ENCODE measurements around the gene UST.

The UST gene

DNA sequence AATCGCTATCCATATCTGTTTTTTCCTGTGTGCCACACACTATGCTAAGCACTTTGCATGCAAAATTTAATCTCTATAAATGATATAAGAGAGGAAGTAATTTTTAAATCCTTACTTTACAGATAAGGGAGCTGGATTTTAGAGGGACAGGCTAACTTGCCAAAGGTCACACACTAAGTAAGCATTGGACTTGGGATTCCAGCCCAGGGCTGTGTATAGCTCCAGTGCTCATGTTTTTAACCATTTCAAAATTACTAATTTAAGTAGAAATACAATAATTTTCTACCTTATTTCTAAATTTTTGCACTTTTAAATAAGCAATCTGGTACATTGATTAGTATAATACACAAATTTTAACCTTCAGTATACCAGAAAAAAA is 144.6 kb downstream of the UST start:
- Histone ChIP-seq H3K79me2 (ENCODE audit: control insufficient read depth, low read length) (no peaks in the 10 kb centered on the region), H3K36me3 (ENCODE audit: control insufficient read depth, low read length) (no peaks in the 10 kb centered on the region), H3K27me3 (ENCODE audit: control insufficient read depth, low read length) (no peaks in the 10 kb centered on the region), H3K4me2 (ENCODE audit: low read length) (no peak overlapping the region), H3F3A (ENCODE audit: control insufficient read depth, insufficient read depth) (no peaks in the 10 kb centered on the region), H3K9me3 (ENCODE audit: control insufficient read depth, insufficient read depth, low read length) (no peaks in the 10 kb centered on the region), H3K4me1 (ENCODE audit: control insufficient read depth, low read length) (no peaks in the 10 kb centered on the region), H3K9me2 (replicated peaks; ENCODE audit: control insufficient read depth, low read length) (no peaks in the 10 kb centered on the region), H4K20me1 (ENCODE audit: control insufficient read depth, insufficient read depth, low read depth, low read length) (no peaks in the 10 kb centered on the region), H3K4me3 (ENCODE audit: low read length) (no peak overlapping the region), H3K27ac (ENCODE audit: low read depth, low read length) (no peak overlapping the region)
- TF ChIP-seq, protein P1, sequence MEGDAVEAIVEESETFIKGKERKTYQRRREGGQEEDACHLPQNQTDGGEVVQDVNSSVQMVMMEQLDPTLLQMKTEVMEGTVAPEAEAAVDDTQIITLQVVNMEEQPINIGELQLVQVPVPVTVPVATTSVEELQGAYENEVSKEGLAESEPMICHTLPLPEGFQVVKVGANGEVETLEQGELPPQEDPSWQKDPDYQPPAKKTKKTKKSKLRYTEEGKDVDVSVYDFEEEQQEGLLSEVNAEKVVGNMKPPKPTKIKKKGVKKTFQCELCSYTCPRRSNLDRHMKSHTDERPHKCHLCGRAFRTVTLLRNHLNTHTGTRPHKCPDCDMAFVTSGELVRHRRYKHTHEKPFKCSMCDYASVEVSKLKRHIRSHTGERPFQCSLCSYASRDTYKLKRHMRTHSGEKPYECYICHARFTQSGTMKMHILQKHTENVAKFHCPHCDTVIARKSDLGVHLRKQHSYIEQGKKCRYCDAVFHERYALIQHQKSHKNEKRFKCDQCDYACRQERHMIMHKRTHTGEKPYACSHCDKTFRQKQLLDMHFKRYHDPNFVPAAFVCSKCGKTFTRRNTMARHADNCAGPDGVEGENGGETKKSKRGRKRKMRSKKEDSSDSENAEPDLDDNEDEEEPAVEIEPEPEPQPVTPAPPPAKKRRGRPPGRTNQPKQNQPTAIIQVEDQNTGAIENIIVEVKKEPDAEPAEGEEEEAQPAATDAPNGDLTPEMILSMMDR (IDR thresholded peaks at IDR 0.05; ENCODE audit: low read depth, low read length, poor library complexity, severe bottlenecking), result no peak
- TF ChIP-seq EZH2phosphoT487 (IDR thresholded peaks at IDR 0.05; ENCODE audit: borderline replicate concordance, low read length), result no peak

DNA sequence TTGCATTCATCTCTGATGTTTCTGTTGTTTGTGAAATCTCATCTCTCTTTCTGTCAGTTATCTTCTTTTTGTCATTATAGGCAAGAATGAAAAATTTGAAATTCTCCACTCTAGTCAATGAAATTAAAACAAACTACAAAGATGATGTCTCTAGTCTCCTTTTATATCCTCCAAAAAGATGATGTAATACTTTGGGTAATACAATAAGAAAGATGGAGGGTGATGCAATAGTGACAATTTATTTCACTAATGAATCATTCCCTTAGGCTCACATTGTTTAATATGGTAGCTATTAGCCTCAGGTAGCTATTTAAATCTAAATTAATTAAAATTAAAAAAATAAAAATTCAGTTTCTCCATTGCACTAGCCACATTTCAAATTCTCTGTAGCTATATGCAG is 145.4 kb downstream of the UST start:
- Histone ChIP-seq H3K4me2 (ENCODE audit: low read length) (no peak overlapping the region), H3K9me2 (replicated peaks; ENCODE audit: control insufficient read depth, low read length) (no peaks in the 10 kb centered on the region), H3K36me3 (ENCODE audit: control insufficient read depth, low read length) (no peaks in the 10 kb centered on the region), H4K20me1 (ENCODE audit: control insufficient read depth, insufficient read depth, low read depth, low read length) (no peaks in the 10 kb centered on the region), H3K79me2 (ENCODE audit: control insufficient read depth, low read length) (no peaks in the 10 kb centered on the region), H3K27ac (ENCODE audit: low read depth, low read length) (no peak overlapping the region), H3K9me3 (ENCODE audit: control insufficient read depth, insufficient read depth, low read length) (no peaks in the 10 kb centered on the region), H3K4me3 (ENCODE audit: low read length) (no peak overlapping the region), H3F3A (ENCODE audit: control insufficient read depth, insufficient read depth) (no peaks in the 10 kb centered on the region), H3K4me1 (ENCODE audit: control insufficient read depth, low read length) (no peaks in the 10 kb centered on the region), H3K27me3 (ENCODE audit: control insufficient read depth, low read length) (no peaks in the 10 kb centered on the region)
- no peak for TF ChIP-seq EZH2phosphoT487 (IDR thresholded peaks at IDR 0.05; ENCODE audit: borderline replicate concordance, low read length)
- TF ChIP-seq, protein P1 (IDR thresholded peaks at IDR 0.05; ENCODE audit: low read depth, low read length, poor library complexity, severe bottlenecking), result no peak

DNA sequence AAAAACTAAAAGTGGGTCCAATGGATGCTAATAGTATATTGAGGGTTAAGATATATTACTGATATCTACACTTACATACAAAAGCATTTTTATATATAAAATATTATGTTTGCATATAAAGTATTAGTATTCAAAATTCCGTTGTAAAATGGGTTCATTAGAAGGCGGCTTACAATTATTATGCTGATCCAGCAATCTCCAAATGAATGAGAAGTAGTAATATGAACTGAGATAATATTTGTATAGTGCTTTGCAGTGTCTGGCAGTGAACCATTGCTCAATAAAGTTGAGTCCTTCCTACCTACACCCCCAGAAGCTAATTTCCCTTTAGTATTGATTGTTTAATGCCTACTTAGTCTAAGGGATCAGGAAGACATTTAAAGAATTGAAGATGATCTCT is 146.2 kb downstream of the UST start:
- Histone ChIP-seq H3K27ac (ENCODE audit: low read depth, low read length) (no peak overlapping the region), H3K4me1 (ENCODE audit: control insufficient read depth, low read length) (no peaks in the 10 kb centered on the region), H3F3A (ENCODE audit: control insufficient read depth, insufficient read depth) (no peaks in the 10 kb centered on the region), H3K9me3 (ENCODE audit: control insufficient read depth, insufficient read depth, low read length) (no peaks in the 10 kb centered on the region), H3K9me2 (replicated peaks; ENCODE audit: control insufficient read depth, low read length) (no peaks in the 10 kb centered on the region), H4K20me1 (ENCODE audit: control insufficient read depth, insufficient read depth, low read depth, low read length) (no peaks in the 10 kb centered on the region), H3K36me3 (ENCODE audit: control insufficient read depth, low read length) (no peaks in the 10 kb centered on the region), H3K79me2 (ENCODE audit: control insufficient read depth, low read length) (no peaks in the 10 kb centered on the region), H3K27me3 (ENCODE audit: control insufficient read depth, low read length) (no peaks in the 10 kb centered on the region), H3K4me3 (ENCODE audit: low read length) (no peak overlapping the region), H3K4me2 (ENCODE audit: low read length) (no peak overlapping the region)
- no peak for TF ChIP-seq EZH2phosphoT487 (IDR thresholded peaks at IDR 0.05; ENCODE audit: borderline replicate concordance, low read length)
- TF ChIP-seq, protein P1 (IDR thresholded peaks at IDR 0.05; ENCODE audit: low read depth, low read length, poor library complexity, severe bottlenecking), result no peak

DNA sequence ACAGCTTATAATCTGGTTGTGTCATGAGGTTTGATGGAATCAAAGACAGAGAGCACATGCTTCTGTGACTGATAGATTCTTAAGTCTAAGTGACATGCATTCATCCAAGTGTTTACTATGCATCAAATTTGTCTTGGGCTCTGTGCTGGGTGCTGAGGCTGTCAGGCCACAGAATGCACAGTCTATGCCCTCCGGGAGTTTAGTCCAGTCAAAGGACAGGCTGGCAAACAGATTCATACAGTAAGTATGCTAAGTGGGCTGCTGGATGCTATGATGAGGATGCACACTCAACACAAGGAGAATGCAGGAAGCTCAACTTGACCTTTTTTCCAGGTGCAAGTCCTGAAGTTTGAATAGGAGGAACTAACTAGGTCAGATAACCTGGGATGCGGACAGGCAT is 146.7 kb downstream of the UST start:
- no peaks in the 10 kb centered on the region for H3K79me2 ChIP-seq (ENCODE audit: control insufficient read depth, low read length)
- no peaks in the 10 kb centered on the region for H3K36me3 ChIP-seq (ENCODE audit: control insufficient read depth, low read length)
- H3F3A ChIP-seq (ENCODE audit: control insufficient read depth, insufficient read depth), result no peaks in the 10 kb centered on the region
- H3K4me3 ChIP-seq (ENCODE audit: low read length), result no peak overlapping the region
- H4K20me1 ChIP-seq (ENCODE audit: control insufficient read depth, insufficient read depth, low read depth, low read length), result no peaks in the 10 kb centered on the region
- no peaks in the 10 kb centered on the region for H3K27me3 ChIP-seq (ENCODE audit: control insufficient read depth, low read length)
- H3K9me2 ChIP-seq (replicated peaks; ENCODE audit: control insufficient read depth, low read length), result no peaks in the 10 kb centered on the region
- no peaks in the 10 kb centered on the region for H3K4me1 ChIP-seq (ENCODE audit: control insufficient read depth, low read length)
- TF ChIP-seq EZH2phosphoT487 (IDR thresholded peaks at IDR 0.05; ENCODE audit: borderline replicate concordance, low read length), result no peak
- TF ChIP-seq, protein P1 (IDR thresholded peaks at IDR 0.05; ENCODE audit: low read depth, low read length, poor library complexity, severe bottlenecking), result no peak
- H3K9me3 ChIP-seq (ENCODE audit: control insufficient read depth, insufficient read depth, low read length), result no peaks in the 10 kb centered on the region
- H3K4me2 ChIP-seq (ENCODE audit: low read length), result no peak overlapping the region
- H3K27ac ChIP-seq (ENCODE audit: low read depth, low read length), result no peak overlapping the region
